IPS-20b (cell line): ENCODE results near the gene CALML3.
"Not testable (repeated sequence)": the region's sequence is repeated elsewhere in the genome, so short reads cannot be mapped to it uniquely, and the experiment has no call there.

Source experiments
- H3K27ac ChIP-seq: one replicate; pipeline ENCODE4 v1.5.1; 2013; ENCODE audit warnings: low read length
- H3K27me3 ChIP-seq: 2 replicates; pipeline ENCODE4 v1.6.1; 2013; ENCODE audit warnings: mild to moderate bottlenecking, low read length, inconsistent platforms; ENCODE audit not compliant: insufficient read depth
- H3K36me3 ChIP-seq: 2 replicates; pipeline ENCODE4 v1.6.1; 2013; ENCODE audit warnings: low read depth, mild to moderate bottlenecking, inconsistent platforms, low read length, moderate library complexity; ENCODE audit not compliant: insufficient read depth
- H3K4me1 ChIP-seq: 2 replicates; pipeline ENCODE4 v1.6.1; 2013; ENCODE audit warnings: mild to moderate bottlenecking, control low read depth, inconsistent platforms, low read length, moderate library complexity; ENCODE audit not compliant: insufficient read depth
- H3K4me3 ChIP-seq: 2 replicates; pipeline ENCODE4 v1.5.1; 2013; ENCODE audit warnings: mild to moderate bottlenecking, low read length, inconsistent platforms
- H3K9ac ChIP-seq: 2 replicates; pipeline ENCODE4 v1.6.1; 2013; ENCODE audit warnings: low read depth, mild to moderate bottlenecking, inconsistent platforms, low read length, moderate library complexity
- H3K9me3 ChIP-seq: 2 replicates; pipeline ENCODE4 v1.6.1; 2013; ENCODE audit warnings: mild to moderate bottlenecking, low read depth, low read length, inconsistent platforms; ENCODE audit not compliant: insufficient read depth

The CALML3 gene

DNA sequence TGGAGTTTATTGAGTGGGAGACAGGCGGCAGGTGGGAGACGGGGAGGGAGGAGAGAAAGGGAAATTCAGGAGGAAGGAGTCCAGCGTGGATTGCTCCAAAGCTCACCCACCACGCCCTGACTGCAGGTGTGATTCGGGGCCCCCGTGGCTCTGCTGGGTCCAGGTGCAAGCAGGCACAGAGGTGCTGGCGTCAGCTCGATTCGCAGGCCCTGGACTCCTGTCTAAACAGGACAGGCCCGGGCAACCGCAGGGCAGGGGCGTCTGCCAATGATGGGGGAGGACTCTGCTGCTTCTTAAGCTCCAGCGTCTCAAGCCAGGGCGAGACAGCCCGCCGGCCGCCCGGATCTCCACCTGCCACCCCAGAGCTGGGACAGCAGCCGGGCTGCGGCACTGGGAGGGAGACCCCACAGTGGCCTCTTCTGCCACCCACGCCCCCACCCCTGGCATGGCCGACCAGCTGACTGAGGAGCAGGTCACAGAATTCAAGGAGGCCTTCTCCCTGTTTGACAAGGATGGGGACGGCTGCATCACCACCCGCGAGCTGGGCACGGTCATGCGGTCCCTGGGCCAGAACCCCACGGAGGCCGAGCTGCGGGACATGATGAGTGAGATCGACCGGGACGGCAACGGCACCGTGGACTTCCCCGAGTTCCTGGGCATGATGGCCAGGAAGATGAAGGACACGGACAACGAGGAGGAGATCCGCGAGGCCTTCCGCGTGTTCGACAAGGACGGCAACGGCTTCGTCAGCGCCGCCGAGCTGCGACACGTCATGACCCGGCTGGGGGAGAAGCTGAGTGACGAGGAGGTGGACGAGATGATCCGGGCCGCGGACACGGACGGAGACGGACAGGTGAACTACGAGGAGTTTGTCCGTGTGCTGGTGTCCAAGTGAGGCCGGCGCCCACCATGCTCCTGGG, at the start of gene CALML3:
TSS of gene CALML3 (plus strand) at position 321 of the 920 bp plus-strand sequence. CDS start at position 446, 125 bp downstream.
- no peak within 1 kb of the TSS for H3K4me3 ChIP-seq
- no peak within 1 kb of the TSS for H3K27ac ChIP-seq
- no peaks in the 10 kb centered on the region for H3K36me3 ChIP-seq
- H3K27me3 ChIP-seq, result no peaks in the 10 kb centered on the region
- H3K9me3 ChIP-seq, result 0 out of 2 replicates have a peak, but pooled peaks cover under 1% of the 10 kb centered on the region
- no peak within 1 kb of the TSS for H3K9ac ChIP-seq
- no peaks in the 10 kb centered on the region for H3K4me1 ChIP-seq

DNA sequence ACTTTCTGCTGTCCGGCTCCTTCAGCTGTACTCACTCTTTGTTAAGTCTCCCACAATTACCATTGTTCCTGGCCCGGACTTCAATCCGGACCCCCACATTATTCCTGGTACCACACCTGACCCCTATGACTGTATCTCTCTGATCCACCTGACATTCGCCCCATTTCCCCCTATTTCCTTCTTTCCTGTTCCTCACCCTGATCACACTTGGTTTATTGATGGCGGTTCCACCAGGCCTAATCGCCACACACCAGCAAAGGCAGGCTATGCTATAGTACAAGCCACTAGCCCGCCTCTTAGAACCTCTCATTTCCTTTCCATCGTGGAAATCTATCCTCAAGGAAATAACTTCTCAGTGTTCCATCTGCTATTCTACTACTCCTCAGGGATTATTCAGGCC, 49.7 kb upstream of the CALML3 start:
- not testable (repeated sequence) for H3K9ac ChIP-seq, H3K27ac ChIP-seq, H3K27me3 ChIP-seq, H3K4me3 ChIP-seq, H3K9me3 ChIP-seq, H3K36me3 ChIP-seq
- peaks cover 15% of the 10 kb centered on the region for H3K4me1 ChIP-seq

DNA sequence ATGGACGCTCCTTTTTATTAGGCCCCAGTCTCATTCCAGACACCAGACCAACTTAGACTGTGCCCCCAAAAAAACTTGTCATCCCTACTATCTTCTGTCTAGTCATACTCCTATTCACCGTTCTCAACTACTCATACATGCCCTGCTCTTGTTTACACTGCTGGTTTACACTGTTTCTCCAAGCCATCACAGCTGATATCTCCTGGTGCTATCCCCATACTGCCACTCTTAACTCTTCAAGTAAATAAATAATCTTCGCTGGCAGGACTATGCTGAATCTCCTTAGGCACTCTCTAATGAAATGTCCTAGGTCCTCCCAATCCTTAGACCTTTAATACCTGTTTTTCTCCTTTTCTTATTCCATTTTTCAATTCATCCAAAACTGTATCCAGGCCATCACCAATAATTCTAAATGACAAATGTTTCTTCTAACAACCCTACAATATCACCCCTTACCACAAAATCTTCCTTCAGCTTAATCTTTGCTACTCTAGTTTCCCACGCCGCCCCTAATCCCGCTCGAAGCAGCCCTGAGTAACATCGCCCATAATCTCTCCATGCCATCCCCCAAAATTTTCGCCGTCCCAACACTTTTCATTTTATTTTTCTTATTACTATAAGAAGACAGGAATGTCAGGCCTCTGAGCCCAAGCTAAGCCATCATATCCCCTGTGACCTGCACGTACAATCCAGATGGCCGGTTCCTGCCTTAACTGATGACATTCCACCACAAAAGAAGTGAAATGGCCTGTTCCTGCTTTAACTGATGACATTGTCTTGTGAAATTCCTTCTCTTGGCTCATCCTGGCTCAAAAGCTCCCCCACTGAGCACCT, 48.6 kb upstream of the CALML3 start:
- H3K27ac ChIP-seq, H3K4me3 ChIP-seq, H3K36me3 ChIP-seq, H3K9ac ChIP-seq, H3K27me3 ChIP-seq, H3K9me3 ChIP-seq: not testable (repeated sequence)
- peaks cover 15% of the 10 kb centered on the region for H3K4me1 ChIP-seq

DNA sequence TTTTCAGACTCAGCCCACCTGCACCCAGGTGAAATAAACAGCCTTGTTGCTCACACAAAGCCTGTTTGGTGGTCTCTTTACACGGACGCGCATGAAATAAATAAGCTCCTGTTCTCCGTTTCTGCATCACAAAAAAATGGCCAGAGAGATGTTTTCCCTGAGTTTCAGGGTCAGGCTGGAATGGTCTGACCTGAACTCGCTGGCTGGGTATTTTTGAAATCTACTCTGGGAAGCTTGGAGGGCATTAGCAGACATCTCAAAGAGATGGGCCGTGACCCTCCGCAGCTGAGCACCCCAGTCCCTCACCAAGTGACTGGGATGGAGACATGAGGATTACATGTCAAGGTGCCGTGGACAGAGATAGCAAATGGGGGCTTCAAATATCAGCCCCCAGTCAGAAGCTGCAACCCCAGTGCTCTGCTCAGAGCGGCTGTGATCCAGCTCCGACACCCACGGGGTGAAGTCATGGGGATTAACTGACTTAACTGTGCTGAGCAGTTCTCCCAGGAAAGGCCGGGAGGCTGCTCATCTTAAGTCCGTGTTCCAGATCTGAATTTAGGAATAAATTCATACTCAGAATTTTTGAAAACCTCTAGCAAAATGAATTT, 47.7 kb upstream of the CALML3 start:
- H3K36me3 ChIP-seq, result no peaks in the 10 kb centered on the region
- no peaks in the 10 kb centered on the region for H3K27me3 ChIP-seq
- no peaks in the 10 kb centered on the region for H3K9me3 ChIP-seq
- peaks cover 15% of the 10 kb centered on the region for H3K4me1 ChIP-seq
- peak overlapping the region; percentile 89 for H3K27ac ChIP-seq
- H3K4me3 ChIP-seq, result no peak overlapping the region
- H3K9ac ChIP-seq, result peak overlapping the region; percentile 65; the same call in 1 of the 2 replicates

DNA sequence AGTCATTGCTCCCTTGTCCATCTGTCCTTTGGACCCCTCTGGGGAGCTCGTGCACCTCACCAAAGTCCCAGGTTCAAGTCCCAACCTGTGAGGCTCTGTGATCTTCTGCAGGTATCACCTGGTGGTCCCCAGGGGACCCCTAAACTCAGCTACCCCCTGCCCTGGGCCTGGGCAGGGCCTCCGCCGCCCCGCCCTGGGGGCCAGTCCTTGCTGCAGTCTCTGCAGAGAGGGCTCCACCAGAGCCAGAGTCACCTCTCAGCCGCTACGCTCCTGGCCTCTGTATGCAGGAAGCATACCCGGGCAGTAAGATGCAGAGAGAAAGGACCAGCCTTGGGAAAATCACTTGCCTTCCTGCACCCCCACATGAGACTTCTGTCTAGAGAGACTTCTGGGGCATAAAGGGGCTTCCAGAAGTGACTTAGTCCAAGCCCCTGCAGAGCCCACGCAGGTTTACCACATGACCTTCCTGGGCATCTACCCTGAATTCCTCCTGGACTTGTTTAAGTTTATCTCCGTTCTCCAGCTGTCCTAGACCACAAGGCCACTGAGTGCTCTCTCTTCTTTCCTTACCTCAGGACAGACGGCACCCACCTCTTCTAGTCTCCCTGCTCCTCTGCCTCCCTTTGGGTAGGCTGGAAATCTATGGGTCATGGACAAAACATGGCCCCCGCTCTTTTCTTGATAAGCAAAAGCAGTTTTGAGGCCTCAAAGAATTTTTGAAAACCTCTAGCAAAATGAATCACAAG, 46.6 kb upstream of the CALML3 start:
- H3K4me3 ChIP-seq, result no peak overlapping the region
- H3K27ac ChIP-seq, result no peak overlapping the region
- no peak overlapping the region; the same call in 1 of the 2 replicates for H3K9ac ChIP-seq
- H3K36me3 ChIP-seq, result no peaks in the 10 kb centered on the region
- H3K27me3 ChIP-seq, result no peaks in the 10 kb centered on the region
- peaks cover 15% of the 10 kb centered on the region for H3K4me1 ChIP-seq
- no peaks in the 10 kb centered on the region for H3K9me3 ChIP-seq

GRCh38 chr10:5478694-5479305, 46.0 kb upstream of the CALML3 start:
- H3K36me3 ChIP-seq, result no peaks in the 10 kb centered on the region
- H3K27me3 ChIP-seq, result no peaks in the 10 kb centered on the region
- no peak overlapping the region for H3K27ac ChIP-seq
- no peak overlapping the region for H3K9ac ChIP-seq
- no peaks in the 10 kb centered on the region for H3K9me3 ChIP-seq
- peaks cover 15% of the 10 kb centered on the region for H3K4me1 ChIP-seq
- H3K4me3 ChIP-seq, result no peak overlapping the region

GRCh38 chr10:5479481-5480161, 45.1 kb upstream of the CALML3 start:
- no peak overlapping the region for H3K9ac ChIP-seq
- no peaks in the 10 kb centered on the region for H3K9me3 ChIP-seq
- H3K4me1 ChIP-seq, result peaks cover 15% of the 10 kb centered on the region

DNA sequence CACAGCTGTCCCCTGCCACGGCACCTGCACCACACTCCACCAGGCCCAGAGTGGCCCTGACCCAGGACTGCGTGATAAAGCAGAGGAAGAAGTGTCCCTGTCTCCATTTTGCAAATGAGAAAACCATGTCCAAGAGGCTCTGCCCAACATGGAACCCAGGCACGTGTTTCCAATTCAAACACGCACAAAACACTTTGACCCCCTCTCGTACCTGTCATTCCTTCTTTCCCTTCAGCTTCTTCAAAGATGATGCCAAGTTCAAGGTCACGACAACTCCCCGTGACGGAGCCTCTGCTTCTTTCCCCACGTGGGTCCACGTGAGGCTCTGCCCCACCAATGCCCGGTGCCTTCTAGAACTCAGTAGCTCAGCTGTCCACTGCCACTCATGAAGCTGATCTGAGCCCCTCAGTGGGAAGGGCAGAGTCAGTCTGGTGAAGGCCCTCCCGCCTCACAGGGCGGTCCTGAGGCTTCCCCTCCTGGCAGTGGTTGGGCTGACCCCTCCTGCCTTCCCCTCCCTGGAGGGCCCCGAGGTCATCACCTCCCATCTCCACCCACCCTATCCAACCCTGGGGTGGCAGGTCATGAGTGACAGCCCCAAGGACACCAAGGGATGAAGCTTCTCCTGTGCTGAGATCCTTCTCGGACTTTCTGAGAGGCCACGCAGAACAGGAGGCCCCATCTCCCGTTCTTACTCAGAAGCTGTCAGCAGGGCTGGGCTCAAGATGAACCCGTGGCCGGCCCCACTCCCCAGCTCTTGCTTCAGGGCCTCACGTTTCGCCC, 44.4 kb upstream of the CALML3 start:
- Histone ChIP-seq H3K9ac (no peak overlapping the region), H3K27me3 (no peaks in the 10 kb centered on the region), H3K36me3 (no peaks in the 10 kb centered on the region), H3K4me1 (peaks cover 15% of the 10 kb centered on the region), H3K27ac (no peak overlapping the region), H3K9me3 (no peaks in the 10 kb centered on the region), H3K4me3 (no peak overlapping the region)

More at GRCh38 chr10:5479481-5480161, 45.1 kb upstream of the CALML3 start:
- Histone ChIP-seq H3K4me3 (no peak overlapping the region), H3K36me3 (no peaks in the 10 kb centered on the region), H3K27ac (no peak overlapping the region), H3K27me3 (no peaks in the 10 kb centered on the region)

- H3K9me3 ChIP-seq, result no peaks in the 10 kb centered on the region
- H3K4me1 ChIP-seq, result peaks cover 13% of the 10 kb centered on the region
- H3K9ac ChIP-seq, result no peak overlapping the region
- H3K27ac ChIP-seq, result no peak overlapping the region
- no peaks in the 10 kb centered on the region for H3K36me3 ChIP-seq
- H3K27me3 ChIP-seq, result no peaks in the 10 kb centered on the region
- no peak overlapping the region for H3K4me3 ChIP-seq
These were observed 43.6 kb upstream of the CALML3 start for GRCh38 chr10:5481121-5481520.

DNA sequence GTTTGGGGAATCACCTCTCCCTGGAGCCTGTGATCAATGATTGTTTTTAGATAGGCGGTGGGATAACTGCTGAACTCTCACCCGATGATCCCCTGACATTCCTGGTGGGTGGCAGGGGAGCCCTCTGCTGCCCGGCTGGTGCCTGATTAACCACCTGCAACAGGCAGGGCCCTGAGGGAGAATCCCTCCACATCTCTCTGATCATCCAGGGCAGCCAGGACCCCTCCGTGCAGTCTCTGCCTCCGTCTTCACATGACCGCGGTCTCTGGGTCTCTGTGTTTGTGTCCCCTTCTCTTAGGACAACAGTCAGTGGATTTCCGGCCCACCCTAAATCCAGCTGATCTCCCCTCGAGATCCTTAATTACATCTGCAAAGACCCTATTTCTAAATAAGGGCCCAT, 42.7 kb upstream of the CALML3 start:
- H3K4me3 ChIP-seq, result no peak overlapping the region
- no peaks in the 10 kb centered on the region for H3K9me3 ChIP-seq
- H3K27me3 ChIP-seq, result no peaks in the 10 kb centered on the region
- no peaks in the 10 kb centered on the region for H3K36me3 ChIP-seq
- H3K9ac ChIP-seq, result no peak overlapping the region
- H3K4me1 ChIP-seq, result peaks cover 8% of the 10 kb centered on the region; the same call in 1 of the 2 replicates
- no peak overlapping the region for H3K27ac ChIP-seq
